NCI-H187 treated with DMSO at 0.1 percent for 48 hours (cell line): ENCODE results near the gene ADGRG3.

Source experiments
- DNase-seq: peaks from one replicate; lab custom pipeline; 2025; lab: John Stamatoyannopoulos, UW

ADGRG3 gene

GRCh38 chr16:57646388-57647039 is 21.6 kb upstream of the ADGRG3 start:
- DNase-seq: no peak

- no peak for DNase-seq
Measured at GRCh38 chr16:57647136-57647875, 20.8 kb upstream of the ADGRG3 start.

DNA sequence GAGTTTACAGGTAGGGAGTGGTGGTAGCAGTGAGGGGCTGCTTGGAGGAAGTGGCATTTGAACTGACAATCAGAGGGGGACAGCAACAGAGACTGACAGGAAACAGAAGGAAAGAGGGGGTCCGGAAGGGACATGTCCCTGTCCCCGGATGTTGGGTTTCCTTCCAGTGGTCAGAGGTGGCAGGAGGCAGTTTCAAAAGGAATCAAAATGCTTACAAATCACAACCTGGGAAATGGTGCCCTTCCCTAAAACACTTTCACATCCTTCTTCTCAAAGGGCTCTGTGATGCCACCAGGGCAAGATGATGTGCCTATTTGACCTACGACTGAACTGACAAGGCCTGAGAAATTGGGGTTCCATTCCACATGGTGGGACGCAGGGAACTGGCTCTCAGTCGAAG is 20.0 kb upstream of the ADGRG3 start:
- DNase-seq: no peak

- DNase-seq: peak; percentile 12
Measured at GRCh38 chr16:57648581-57649442, 19.3 kb upstream of the ADGRG3 start.

- no peak for DNase-seq
Measured at GRCh38 chr16:57649443-57649751, 18.7 kb upstream of the ADGRG3 start.

DNA sequence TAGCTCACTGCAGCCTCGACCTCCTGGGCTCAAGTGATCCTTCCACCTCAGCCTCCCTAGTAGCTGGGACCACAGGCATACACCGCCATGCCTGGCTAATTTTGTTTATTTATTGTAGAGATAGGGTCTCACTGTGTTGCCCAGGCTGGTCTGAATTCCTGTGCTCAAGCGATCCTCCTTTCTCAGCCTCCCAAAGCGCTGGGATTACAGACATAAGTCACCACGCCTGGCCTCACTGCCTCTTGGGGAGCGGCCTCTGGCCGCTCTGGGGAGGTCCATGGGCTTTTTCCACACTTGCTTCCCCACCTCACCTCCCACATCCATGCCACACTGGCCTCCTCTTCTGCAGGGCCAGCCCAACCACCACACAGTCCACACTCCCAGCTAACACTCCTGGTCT is 18.3 kb upstream of the ADGRG3 start:
- no peak for DNase-seq

DNA sequence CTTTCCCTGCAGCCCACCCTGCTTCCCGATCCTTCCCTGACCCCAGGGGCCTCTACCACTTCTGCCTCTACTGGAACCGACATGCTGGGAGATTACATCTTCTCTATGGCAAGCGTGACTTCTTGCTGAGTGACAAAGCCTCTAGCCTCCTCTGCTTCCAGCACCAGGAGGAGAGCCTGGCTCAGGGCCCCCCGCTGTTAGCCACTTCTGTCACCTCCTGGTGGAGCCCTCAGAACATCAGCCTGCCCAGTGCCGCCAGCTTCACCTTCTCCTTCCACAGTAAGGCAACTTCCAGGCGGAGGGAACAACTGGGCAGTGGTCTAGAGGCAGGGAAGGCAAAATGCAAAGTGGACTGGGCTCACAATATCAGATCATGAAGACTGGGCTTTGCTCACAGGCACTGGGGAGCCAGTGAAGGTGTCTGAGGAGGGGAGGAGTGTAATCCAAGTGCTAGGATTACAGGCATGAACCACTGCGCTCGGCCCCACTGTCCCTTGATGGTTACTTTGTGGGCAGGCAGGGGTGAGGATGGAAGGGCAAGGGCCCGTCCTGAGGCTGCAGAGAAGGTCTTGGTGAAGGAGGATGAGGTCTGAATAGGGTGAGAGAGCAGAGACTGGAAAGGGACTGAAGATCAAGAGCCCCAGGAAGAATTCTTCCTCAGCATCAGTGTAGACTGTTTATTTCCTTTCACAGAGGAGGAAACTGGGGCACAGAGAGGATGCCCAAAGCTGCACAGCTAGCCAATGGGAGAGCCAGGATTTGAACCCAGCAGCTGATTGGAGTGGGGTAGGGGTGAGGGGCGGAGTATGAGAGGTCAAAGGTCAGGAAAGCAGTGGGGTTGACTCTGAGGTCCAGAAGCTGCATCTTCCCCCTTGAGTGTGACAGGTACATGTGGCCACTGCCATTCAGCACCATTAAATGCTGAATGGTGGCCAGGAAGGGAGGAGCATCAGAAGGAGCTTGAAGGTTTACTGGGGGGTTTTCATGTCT is 16.5 kb upstream of the ADGRG3 start:
- no peak for DNase-seq

DNA sequence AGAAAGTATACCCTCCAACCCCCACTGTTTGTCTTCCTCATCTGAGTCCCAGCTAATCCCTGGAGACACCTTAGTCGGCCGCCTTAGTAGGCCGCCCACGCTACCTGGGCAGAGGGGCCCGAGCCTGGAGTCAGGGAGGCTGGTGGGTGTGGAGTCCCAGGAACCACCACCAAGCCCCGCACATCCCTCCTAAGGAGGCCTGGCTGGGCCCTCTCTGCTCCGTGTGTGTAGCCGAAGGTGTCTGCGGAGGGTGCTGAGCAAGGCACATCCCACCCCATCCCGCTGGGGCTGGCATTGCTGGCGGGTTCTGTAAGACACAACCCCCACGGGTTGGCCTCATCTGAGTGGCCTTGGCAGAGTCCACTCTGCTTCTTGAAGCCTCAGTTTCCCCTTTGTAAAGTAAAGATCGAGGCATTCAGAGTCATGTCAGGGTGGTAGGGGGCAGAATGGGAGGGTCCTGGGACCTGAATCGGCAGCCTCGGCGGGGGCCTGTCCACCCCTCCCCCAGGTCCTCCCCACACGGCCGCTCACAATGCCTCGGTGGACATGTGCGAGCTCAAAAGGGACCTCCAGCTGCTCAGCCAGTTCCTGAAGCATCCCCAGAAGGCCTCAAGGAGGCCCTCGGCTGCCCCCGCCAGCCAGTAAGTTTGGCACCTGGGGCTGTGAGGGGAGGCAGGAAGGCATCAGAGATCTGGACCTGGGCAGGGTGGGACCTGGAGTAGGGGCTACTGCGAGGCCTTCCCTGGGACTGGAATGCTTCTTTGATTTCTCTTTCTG is 15.2 kb upstream of the ADGRG3 start:
- DNase-seq: no peak

DNA sequence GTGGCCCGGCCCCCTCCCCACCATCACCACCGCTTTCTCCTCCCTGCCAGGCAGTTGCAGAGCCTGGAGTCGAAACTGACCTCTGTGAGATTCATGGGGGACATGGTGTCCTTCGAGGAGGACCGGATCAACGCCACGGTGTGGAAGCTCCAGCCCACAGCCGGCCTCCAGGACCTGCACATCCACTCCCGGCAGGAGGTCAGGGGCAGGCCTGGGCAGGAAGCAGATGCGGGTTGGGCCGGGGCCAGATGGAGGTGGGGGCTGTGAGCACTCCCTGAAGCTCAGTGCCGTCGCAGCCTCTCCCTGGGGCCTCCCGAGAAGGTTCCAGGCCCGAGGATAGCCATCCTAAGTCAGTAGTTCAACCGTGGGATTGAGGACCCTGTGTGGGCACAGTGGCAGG is 14.2 kb upstream of the ADGRG3 start:
- no peak for DNase-seq

DNA sequence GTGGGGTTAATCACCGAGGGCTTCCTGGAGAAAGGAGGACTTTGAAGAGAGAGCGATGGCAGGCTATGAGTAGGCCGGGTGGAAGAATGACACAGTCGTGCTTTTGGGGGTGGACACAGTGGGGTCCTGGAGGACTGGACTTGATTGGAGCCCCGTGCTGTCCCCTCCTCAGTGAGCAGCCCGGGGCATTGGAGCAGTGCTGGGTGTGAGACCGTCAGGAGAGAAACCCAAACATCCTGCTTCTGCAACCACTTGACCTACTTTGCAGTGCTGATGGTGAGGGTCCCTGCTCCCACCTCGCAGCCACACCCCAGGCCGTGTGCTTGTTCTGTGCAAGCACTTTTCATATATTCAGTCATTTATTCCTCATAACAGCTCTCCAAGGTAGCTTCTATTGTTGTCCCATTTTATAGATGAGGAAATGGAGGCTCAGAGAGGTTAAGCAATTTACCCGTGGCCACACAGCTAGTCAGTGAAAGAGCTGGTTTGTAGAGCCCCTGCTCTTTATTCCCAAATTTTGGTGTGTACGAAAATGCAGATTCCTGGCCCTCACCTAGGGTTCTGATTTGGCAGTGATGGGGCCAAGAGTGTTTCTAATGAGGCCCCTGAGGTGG is 11.7 kb upstream of the ADGRG3 start:
- DNase-seq: no peak

GRCh38 chr16:57657228-57657627 is 10.9 kb upstream of the ADGRG3 start:
- DNase-seq: no peak

DNA sequence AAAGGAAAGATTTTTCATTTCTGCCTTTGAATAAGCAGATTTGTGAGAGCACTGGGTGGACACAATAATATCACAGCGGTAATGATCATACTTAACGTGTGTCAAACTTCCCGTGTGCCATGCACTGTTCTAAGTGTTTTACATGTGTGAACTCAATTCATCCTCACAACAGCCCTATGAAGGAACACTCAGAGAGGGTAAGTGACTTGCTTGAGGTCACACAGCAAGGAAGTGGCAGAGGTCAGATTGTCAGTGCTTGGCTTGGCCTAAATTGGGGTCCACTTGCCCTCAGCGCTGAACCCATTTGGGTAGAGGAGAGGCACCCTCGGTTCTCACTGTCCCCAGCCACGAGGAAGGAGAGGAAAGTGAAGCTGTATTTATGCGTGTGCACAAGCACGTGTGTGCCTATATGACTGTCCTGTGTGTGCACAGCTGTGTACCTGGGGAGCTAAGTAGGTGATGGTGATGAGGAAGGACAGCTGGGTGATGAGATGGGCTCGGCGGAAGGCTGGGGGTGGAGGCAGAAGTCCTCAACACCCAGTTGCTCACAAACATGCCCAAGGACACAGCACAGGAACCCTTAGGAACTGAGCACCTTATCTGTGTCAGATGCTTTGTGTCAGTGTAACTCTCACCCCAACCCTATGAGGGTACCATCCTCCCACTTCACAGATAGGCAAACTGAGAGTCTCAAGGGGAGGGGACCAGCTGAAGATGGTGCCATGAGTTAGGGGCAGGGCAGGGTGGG is 9.8 kb upstream of the ADGRG3 start:
- DNase-seq: no peak

GRCh38 chr16:57658878-57659674 is 9.0 kb upstream of the ADGRG3 start:
- no peak for DNase-seq

DNA sequence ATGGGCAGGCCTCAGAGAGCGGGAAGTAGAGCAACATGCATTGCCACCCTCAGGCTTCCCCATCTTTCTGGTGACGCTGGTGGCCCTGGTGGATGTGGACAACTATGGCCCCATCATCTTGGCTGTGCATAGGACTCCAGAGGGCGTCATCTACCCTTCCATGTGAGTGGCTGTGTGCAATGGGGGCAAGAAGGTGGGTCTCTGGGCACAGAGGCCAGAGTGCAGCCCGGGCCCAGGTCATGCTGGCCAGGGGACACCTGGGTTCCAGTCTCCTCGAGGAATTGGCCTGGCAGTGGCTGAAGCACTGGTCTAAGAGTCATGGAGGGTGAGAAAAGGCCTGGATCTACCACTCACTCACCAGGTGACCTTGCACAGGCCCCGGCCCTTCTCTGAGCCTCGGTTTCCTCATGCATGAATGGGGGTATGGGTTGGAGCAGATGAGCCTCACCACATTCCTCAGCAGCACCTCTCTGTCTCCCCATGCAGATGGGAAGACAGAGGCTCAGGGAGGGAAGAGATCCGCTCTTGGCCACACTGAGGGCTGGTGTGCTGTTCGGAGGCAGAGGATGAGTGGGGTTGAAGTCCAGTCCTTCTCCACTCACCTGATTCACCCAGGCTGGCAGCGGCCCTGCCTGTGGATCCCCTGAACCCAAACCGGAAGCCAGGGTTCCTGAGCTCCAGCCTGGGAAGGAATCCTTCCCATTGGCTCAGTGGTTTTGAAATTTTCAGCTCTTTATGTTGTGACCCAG is 7.2 kb upstream of the ADGRG3 start:
- no peak for DNase-seq

- DNase-seq: no peak
Measured at GRCh38 chr16:57661510-57661909, 6.6 kb upstream of the ADGRG3 start.

- no peak for DNase-seq
Measured at GRCh38 chr16:57661936-57662906, 5.9 kb upstream of the ADGRG3 start.

DNA sequence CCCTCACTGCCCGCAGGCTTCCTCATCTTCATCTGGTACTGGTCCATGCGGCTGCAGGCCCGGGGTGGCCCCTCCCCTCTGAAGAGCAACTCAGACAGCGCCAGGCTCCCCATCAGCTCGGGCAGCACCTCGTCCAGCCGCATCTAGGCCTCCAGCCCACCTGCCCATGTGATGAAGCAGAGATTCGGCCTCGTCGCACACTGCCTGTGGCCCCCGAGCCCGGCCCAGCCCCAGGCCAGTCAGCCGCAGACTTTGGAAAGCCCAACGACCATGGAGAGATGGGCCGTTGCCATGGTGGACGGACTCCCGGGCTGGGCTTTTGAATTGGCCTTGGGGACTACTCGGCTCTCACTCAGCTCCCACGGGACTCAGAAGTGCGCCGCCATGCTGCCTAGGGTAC is 4.7 kb upstream of the ADGRG3 start:
- DNase-seq: no peak
